Middle frontal gyrus (tissue), 1 donor: Measurements from ENCODE around the gene PATJ.
"Not testable (repeated sequence)": the region's sequence is repeated elsewhere in the genome, so short reads cannot be mapped to it uniquely, and the experiment has no call there.

Experiments
- DNase-seq: peaks from one replicate; pipeline ENCODE4 v3.0.0-alpha.2; 2015; ENCODE audit warnings: low spot score; ENCODE audit errors: extremely low spot score

PATJ gene

DNA sequence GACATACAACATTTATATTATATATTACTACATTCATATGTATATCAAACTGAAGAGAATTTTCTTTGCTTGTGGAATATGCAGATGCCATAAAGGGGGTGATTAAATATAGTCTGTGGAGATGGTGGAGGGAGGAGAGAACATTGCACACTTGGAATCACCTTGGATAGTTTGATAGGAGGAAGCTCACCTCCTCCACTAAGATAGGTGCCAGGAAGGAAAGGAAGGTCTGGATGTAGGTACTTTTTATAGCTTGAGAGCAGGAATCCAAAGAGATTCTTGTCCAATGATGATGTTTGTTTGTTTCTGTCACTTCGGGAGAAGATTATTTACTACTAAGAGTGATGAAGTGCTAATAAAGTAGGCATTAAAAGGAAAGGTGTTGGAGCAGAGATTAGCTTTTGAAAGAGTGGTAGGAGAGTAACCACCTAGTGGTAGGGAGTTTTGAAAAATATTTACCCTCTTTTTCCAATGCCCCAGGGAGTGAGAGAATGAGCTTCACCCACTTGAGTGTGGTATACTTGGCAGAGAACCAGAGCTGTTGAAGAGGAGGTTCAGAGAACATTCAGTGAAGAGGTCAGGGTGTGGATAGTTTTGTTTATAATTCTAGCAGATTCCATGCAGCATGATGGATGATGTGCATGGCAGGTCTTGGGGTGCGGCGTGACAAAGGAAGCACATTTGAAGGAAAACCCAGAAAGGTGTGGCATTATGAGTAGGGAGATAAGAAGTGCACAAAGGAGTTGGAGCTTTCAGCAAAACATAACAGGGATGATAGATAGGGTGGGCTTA is 145.0 kb downstream of the PATJ start:
- DNase-seq = no peak

DNA sequence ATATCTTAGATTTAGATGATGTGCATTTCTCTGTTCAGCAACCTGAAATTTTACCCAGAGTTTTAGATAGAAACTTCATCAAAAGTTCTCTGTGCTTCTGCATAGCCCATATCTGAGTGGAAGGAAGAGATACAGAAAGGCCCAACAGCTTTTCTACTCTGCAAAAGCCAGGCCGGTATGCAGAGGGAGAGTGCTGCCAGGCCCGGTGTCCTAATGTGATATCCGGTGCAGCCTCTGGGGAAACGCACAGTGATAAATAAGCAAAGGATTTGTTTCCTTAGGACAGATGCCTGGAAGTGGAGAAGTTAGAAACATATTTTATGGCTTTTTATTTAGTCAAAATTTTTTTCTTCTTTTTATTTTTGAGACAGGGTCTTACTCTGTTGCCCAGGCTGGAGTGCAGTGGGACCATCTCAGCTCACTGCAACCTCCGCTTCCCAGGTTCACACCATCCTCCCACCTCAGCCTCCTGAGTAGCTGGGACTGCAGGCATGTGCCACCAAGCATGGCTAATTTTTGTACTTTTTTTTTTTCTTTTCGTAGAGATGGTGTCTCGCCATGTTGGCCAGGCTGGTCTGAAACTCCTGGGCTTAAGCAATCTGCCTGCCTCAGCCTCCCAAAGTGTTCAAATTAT is 145.8 kb downstream of the PATJ start:
- no peak for DNase-seq

DNA sequence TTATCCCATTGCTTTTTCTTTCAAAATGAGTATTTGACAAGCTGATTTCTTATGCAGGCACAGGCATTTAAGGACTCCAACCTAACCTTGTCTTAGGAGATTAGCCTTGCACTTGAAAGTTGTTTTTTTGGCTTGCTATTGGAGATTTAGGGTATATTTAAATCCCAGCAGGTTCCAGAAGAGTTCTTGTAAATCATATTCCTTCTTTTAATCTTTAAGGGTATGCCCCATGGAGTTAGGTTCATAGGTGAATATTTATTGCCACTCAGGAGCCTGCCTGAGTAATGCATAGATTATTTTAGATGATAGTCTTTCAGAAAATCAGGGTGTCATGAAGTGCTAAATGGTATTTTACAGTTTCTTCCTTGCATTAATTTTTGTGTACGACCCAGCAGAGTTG is 146.5 kb downstream of the PATJ start:
- no peak for DNase-seq

DNA sequence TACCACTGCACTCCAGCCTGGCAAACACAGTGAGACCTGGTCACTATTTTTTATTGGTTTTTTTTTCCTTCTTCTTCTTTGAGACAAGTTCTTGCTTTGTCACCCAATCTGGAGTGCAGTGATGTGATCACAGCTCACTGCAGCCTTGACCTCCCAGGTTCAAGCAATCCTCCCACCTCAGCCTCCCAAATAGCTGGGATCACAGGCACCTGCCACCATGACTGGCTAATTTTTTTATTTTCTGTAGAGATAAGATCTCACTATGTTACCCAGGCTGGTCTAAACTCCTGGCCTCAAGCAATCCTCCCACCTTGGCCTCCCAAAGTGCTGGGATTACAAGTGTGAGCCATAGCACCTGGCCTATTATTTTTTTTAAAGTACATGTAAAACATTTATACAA is 148.2 kb downstream of the PATJ start:
- not testable (repeated sequence) for DNase-seq

DNA sequence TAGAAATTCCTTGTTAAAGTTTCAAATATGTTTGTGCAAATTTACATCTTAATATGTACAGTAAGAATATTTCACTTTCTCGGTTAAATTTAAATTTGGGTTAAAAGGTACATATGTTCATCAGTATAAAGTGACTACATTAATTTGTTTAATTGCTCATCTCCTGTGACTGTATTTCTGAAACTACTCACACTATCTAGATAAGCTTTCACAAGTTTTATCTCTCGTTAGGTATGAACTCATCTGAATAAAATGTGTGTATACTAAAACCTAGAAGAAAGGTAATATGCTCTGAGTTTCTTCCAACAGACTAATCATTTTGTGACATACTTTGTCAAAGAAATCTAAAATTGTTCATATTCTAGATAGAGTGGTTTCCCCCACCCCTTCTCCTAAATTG is 150.7 kb downstream of the PATJ start:
- DNase-seq = no peak

DNA sequence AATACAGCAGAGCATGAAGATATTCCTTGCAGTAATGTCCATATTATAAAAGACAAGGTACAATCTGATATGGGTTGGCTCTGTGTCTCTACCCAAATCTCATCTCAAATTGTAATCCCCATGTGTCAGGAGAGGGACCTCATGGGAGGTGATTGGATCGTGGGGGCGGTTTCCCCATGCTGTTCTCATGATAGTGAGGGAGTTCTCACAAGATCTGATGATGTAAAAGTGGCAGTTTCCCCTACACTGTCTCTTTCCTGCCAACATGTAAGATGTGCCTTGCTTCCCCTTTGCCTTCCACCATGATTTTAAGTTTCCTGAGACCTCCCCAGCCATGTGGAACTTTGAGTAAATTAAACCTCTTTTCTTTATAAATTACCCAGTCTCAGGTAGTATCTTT is 152.0 kb downstream of the PATJ start:
- not testable (repeated sequence) for DNase-seq

DNA sequence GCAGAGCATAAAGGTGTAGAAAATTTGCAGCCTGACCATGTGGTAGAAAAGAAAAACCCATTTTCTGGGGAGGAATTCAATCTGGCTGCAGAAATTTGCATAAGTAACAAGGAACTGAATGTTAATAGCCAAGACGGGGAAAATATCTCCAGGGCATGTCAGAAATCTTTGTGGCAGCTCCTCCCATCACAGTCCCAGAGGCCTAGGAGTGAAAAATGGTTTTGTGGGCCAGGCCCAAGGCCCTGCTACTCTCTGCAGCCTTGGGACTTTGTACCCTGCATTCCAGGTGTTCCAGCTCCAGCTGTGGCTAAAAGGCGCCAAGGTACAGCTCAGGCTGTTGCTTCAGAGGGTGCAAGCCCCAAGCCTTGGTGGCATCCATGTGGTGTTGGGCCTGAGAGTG is 152.9 kb downstream of the PATJ start:
- no peak for DNase-seq

DNA sequence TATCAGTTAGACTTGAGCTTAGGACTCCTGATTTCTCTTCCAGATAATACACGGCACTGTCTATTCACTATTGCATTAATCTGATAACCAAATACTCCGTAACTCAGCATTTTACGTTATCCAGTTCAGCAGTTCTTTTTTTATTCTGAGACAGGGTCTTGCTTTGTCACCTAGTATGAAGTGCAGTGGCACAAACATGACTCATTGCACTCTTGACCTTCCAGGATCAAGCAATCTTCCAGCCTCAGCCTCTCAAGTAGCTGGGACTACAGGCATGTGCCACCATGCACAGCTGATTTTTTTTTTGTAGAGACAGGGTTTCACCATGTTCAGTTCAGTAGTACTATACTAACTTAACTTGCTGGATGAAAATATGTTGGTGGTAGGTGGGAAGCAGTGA is 156.4 kb downstream of the PATJ start:
- no peak for DNase-seq

DNA sequence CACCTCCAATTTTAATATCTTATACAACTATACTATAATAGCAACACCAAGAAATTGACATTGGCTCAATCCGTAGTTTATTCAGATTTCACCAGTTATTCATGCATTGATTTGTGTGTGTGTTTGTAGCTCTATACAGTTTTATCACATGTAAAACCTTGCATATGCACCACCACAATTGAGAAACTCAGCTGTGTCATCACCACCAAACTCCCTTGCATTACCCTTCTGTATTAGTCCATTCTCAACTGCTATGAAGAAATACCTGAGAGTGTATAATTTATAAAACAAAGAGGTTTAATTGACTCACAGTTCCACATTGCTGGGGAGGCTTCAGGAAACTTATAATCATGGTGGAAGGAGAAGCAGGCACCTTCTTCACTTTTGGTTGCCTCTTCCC is 162.1 kb downstream of the PATJ start:
- no peak for DNase-seq

DNA sequence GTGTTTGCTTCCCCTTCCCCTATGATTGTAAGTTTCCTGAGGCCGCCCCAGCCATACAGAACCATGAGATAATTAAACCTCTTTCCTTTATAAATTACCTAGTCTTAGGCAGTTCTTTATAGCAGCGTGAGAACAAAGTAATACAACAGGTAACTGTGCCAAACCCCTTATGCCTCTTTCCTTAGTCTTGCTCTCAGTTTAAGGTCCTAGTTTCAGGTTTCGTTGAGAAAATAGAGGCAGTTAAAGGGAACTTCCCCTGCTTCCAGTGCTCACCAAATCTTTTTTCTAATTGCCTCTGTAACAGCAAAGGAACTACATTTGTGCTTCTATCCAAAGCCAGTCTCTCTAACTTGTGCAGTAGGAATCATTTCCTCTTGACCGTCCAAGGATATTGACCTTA is 164.8 kb downstream of the PATJ start:
- no peak for DNase-seq

DNA sequence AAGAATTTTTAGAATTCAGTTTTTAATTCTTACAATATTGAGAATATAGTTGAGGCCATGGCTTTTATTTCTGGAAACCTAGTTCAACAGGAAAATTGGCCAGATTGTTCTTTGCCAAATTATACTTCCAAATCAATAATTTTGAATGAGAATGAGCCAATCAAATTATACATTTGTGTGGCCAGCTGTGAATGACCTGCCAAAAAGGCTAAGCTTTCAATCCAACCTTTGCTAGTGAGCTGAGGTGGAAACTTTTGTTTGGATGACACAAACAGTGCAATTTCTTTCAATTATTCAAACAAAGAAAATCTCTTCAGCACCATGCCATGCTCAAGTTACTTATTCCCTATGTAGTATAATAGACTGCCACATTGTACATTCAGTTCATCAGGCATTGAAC is 167.8 kb downstream of the PATJ start:
- no peak for DNase-seq

DNA sequence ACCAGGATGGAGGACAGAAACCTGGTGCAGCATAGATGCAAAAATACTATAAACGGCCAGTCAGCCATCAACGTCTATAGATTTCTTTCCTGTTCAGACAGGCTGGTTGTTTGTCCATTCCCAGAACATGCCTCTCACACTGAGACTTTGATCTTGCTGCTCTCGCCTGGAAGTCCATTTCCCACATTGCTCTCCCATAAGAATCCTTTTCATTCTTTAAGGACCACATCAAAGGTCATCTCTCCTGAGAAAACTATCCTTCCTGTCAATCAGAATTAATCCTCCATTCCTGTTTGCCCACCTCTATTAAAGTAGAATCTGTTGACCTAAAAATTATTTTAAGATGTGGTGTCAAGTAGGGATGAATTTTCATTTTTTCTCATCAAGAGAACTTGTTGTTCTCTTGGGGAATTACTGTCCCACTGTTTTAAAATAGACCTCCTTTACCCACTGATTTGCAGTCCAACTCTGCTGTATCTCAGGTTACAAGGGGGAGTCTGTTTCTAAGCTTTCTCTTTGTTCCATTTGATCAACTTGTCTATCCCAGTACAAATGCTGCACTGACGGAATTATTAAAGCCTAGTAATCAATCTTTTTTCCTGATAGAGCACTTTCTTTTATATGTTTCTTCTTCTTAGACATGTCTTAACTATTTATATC is 172.7 kb downstream of the PATJ start:
- DNase-seq = no peak

DNA sequence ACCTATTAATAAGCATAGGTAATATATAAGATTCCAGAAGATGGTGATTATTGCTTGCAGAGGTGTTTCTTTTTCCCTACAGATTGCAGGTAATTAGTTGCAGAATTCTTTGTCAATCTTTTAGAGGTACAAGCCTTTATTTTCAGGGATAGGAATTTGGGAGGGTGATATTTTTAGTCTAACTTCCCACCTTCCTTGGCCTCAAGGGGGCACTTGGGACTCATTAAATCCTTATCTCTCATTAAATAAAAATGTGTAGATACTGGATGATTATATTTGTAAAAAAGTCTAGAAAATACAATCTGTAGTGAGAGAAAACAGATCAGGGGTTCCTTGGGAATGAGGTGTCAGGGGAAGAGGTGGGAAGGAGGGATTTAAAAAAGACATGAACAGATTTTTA is 179.2 kb downstream of the PATJ start:
- no peak for DNase-seq

DNA sequence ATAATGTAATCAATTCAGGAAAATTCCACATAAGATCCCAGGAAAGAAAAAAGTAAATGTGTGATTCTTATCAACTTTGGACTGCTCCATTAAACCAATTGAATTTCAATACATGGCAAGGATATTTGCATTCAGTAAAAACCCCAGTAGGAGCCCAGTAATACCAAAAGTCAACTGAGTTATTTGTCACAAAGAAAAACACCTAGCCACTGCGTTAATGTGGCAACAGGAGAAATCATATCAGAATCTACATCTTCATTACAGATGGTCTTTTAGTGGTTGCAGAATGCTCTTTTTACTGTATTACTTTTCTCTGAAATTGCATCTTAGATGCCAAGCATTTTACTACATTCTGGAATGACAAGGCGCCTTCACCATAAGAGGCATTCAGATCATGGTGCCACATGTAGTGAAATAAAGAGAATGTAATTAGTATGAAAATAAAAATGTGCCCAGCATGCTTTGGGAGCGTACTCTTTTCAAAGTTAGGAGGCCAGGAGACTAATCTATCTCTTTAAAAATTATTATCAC is 180.7 kb downstream of the PATJ start:
- no peak for DNase-seq

DNA sequence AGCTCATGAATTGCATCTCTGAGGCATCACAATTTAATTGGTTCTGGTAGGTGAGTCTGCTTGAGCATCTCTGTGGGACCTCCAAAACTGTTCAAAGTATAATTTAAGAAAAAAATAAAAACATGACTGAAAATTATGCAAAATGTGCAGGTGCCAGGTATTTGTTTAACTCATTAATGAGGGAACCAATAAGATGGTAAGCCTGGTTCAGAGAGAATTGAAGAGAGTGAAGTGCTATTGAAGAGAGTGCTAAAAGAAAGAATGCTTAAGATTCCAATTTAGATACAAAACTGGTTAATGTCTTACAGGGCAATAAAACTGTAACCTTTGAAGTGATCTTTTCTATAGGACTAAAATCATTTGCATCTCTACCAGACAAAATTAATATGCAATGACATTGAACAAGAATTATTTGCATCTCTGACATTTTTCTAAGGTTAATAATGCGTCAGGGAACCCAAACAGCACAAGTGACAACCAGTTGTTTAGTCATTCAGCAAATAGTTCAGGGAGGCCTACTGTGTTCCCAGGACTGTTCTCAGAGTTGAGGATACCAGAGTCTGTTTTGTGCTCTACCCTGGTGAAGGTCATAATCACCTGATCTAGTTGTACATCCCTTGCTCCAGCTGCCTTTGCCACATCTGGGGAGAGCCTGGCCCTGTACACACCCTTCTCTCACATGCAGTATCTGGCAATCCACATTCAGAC is 183.5 kb downstream of the PATJ start:
- DNase-seq = no peak

DNA sequence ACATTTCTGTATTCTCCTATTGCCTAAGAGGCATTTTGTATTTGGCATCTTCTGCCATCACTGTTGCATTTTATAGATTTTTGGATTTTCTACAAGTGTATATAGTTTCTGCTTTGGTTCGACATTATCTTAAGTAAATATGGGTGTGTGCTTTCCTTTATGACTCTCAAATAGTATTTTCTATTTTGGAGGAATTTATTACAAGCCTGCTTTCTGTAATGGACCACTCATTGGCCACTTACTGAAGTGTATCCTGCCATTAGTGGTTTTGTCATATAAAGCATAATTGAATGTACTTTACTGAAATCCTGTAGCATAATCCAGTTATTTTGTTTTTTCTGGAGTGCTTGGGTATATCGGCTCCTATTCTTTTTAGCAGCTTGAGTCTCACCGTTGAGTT is 184.3 kb downstream of the PATJ start:
- DNase-seq = no peak

DNA sequence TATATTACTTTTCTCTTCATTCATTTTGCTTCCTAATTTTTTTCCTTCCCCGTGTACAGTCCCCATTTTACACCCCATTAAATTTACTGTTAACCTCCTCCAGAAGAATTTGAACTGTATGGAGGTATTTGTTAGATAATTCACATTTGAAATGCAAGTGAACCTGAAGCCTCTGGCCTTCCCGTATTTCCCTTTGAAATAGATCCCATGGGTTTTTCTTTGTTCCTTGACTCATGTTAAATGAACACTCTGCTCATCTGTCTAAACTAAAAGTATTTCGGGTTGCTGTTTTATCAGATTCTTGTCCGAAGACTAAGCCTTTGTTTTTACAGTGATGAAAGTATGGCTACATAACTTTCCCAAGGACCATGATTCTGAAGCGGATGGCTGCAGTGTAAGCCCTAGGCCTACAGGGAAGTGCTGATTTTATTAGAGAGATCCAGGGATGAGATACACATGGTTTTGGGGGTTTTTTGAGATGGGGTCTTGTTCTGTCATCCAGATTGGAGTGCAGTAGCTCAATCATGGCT is 187.9 kb downstream of the PATJ start:
- no peak for DNase-seq

DNA sequence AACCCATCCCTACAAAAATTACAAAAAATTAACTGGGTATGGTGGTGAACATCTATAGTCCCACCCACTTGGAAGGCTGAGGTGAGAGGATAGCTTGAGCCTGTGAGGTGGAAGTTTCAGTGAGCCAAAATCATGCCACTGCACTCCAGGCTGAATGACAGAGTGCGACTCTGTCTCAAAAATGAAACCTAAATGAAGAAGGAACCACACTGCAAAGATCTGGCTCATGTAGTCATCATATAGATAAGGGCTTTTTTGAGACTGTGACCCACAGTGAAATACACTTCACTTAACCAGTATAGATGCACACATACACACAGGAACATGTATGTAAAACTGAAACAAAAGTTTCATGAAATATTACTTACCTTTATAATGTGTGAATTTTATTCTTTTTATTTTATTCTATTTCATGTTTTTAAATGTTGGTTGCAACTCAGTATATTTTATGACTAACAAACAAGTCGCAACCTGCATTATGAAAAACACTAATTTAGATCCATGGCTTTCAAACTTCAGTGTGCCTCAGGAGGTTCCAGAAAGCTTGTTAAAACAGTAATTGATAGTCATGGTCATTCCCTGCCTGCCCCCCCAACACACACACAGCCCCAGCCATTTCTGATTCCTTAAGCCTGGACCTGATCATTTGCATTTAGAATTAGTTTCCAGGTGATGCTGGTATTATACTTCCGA is 189.5 kb downstream of the PATJ start:
- DNase-seq = no peak

DNA sequence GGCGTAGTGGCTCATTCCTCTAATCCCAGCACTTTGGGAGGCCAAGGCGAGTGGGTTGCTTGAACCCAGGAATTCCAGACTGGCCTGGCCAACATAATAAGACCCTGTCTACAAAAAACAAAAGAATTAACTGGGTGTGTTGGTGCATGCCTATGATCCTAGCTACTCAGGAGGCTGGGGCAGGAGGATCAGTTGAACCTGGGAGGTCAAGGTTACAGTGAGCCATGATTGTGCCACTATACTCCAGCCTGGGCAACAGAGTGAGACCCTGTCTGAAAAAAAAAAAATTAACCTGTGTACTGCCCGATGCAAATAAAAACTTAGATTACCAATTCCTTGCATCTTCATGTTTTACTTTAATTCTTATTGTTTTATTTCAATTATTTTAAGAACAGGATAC is 193.2 kb downstream of the PATJ start:
- no peak for DNase-seq

DNA sequence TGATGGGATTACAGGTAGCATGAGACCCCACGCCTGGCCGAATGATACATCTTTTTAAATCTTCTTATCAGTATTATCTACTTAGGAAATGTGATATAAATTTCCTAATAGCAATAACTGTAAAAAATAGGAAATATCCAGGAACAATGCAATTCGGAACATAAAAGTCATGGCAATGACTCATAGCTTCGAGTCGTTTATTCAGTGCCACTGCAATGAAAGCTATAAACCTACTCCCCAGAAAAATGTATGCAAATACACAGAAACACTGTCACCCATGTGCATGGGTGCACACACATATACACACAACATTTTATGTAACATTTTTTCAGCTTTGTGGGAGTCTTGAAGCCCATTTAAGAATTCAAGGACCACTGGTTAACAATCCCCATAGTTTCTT is 194.6 kb downstream of the PATJ start:
- DNase-seq = no peak

DNA sequence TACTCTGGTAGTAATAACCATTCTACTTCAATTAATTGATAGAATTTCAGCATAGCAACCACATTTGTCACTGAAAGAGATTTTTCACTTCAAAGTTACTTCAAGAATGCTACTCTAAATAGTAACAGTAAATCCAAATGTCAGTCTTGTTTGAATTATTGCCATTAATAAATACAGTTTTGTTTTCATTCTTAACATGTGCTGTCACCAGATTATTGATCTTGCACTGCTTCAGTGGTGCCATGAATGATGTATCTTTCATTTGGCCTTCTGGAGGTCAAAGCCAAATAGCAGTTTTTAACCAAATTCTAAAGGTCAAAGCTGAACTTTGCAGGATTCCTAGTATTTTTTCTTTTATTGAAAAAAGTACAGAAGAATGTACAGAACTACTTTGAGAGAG is 199.5 kb downstream of the PATJ start:
- DNase-seq = no peak
